T-helper 2 cell treated with Interferon-gamma antibody and Interleukin-4, amounts not matched to agents 100 ng/mL and 5 ng/mL, for 36 hours (primary cell): ENCODE results near the gene GLB1L2. TPM values are rescaled to one million over a fixed set of nuclear protein-coding genes. Genes with fewer than 3 reads are reported as not detected.

Experiments used
- intact Hi-C: fragments of 100-400 bp; cut with micrococcal nuclease; formaldehyde crosslinking; loops from one replicate; pipeline ENCODE4 v1.15.1; 2023
- total RNA-seq: library from RNA; stranded (reverse); gene quantifications from 2 replicates; pipeline ENCODE4 v1.2.3, GENCODE V29; 2022

Gene GLB1L2
- total RNA-seq, 1 donor from 2014 or later, result 2.0 TPM

- intact Hi-C loops, result loop anchor here (10.0 kb wide), 1 partner anchor 221 kb away; no protein-coding TSS in a partner anchor
Observed at GRCh38 chr11:134363592-134363991, 31.8 kb downstream of the GLB1L2 start.

- intact Hi-C loops, result loop anchor here (10.0 kb wide), 1 partner anchor 221 kb away; no protein-coding TSS in a partner anchor
Observed at GRCh38 chr11:134364261-134364660, 32.5 kb downstream of the GLB1L2 start.

- intact Hi-C loops, result loop anchor here (10.0 kb wide), 1 partner anchor 220 kb away; no protein-coding TSS in a partner anchor
Observed at GRCh38 chr11:134365011-134365925, 33.5 kb downstream of the GLB1L2 start.

DNA sequence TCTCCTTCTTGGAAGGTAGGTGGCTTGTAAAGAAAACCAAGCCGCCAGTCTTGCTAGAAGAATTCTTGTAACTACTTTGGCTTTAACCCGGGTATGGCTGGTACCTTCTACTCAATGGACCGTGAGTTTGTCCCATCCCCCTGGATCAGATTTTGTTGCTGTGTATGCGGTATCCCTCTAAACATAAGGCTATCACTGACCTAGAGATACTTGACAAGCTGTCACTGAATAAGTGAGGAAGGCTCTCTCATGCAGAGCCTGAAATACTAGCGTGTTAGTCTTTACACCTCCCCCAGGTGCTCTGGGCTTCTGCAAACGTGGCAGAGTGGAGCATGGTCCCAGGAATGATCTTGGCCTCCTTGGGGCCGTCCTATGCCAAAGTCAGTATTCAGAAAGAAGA, 34.5 kb downstream of the GLB1L2 start:
- intact Hi-C loops, result loop anchor here (10.0 kb wide), 1 partner anchor 219 kb away; no protein-coding TSS in a partner anchor

GRCh38 chr11:134367781-134368180, 36.0 kb downstream of the GLB1L2 start:
- intact Hi-C loops, result loop anchor here (10.0 kb wide), 1 partner anchor 217 kb away; no protein-coding TSS in a partner anchor

DNA sequence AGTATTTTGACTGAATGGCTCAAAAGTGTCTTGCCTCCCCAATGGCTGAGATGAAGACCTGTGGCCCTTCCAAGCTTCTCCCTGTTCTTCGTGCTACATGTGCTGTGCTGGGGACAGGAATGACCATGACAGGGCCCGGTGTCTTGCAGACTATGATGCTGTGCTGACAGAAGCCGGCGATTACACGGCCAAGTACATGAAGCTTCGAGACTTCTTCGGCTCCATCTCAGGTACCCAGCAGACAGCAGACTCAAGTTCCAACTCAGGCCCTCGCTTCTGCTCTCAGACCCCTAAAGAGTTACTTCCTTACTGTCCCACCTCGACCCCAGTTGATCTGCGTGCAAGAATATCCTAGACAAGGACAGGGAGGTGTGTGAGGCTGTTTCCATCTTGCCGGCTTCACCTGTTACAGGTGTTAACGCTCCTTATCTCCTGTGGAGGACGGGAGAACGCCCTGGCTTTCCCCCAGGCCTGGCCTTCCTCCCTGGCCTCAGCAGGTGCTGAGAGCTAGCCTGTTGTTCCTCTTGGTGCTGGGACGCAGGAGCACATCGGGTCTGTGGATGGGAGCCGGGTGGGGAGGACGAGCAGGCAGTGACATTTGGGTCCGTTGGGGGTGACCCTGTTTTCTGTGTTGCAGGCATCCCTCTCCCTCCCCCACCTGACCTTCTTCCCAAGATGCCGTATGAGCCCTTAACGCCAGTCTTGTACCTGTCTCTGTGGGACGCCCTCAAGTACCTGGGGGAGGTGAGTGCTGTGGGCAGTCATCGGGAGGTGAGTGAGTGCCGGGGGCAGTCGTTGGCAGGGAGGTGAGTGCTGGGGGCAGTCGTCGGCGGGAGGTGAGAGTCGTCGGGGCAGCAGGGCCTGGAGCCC, 38.1 kb downstream of the GLB1L2 start:
- intact Hi-C loops, result loop anchor here (10.0 kb wide), 1 partner anchor 215 kb away; no protein-coding TSS in a partner anchor

DNA sequence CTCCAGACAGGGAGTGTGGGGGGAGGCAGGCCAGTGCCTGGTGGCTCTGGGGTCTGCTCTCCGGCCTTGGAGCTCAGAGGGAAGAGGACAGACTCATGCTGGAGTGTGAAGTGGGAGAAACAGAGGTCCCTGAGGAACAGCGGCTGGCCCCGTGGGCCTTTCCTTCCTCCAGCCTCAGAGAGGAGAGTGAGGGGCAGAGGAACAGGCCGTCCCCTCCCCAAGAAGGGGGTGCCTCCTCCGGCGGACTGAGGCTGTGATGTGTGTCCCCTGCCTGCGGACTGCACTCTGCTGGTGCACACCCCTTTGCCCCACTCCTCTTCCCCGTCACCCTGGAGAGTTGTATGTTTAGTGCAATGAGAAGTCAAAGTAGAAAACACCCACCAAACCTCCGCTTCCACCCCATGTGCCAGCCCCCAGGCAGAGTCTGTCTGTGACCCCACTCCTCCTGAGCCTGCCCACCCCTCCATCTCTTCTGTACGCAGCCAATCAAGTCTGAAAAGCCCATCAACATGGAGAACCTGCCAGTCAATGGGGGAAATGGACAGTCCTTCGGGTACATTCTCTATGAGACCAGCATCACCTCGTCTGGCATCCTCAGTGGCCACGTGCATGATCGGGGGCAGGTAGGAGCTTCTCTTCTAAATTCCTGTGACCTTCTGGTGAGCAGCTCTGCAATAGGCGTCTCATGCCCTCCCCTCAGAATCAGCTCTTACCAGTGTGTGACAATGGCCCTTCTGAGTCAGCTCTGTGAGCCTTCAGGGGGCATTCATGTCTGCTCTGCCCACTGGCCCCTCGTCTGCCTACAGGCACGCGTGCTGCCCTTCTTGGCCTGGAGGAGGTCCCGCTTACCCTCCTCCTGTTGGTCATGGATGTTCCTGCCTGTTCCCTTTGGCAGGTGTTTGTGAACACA, 39.0 kb downstream of the GLB1L2 start:
- intact Hi-C loops, result no loop called here

DNA sequence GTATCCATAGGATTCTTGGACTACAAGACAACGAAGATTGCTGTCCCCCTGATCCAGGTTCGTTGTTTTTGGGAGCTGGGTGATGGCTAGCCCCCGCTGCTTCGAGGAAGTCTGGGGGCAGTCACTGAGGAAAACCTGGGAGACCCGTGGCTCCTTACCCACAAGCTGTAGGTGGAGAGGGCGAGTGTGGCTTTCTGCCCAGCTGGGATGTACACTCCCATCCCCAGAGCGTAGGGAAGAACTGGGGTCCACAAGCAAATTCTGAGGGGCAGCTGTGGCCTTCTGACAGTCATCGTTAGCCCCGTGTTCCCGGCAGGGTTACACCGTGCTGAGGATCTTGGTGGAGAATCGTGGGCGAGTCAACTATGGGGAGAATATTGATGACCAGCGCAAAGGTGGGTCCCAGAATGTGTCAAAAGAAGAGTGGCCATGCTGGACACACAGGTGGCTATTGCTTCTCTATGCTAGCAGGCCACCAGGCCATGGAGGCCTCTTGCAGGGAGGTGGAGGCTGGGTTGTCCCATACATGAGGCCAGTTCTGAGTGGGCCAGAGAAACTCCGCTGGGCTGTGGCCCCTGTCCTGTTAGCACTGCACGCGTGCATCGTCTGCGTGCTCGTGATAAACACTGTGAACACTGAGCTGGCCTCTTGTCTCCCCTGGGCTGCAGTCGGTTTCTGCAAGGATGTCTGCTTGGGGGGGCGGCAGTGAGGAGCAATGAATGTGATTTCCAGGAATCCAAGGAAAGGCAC, 39.8 kb downstream of the GLB1L2 start:
- intact Hi-C loops, result no loop called here

GRCh38 chr11:134372536-134372935, 40.7 kb downstream of the GLB1L2 start:
- intact Hi-C loops, result no loop called here

- intact Hi-C loops, result no loop called here
Observed at GRCh38 chr11:134372961-134373360, 41.2 kb downstream of the GLB1L2 start.

GRCh38 chr11:134373591-134374052, 41.8 kb downstream of the GLB1L2 start:
- intact Hi-C loops, result no loop called here

GRCh38 chr11:134374171-134374570, 42.4 kb downstream of the GLB1L2 start:
- intact Hi-C loops, result no loop called here

GRCh38 chr11:134374891-134375550, 43.2 kb downstream of the GLB1L2 start:
- intact Hi-C loops, result no loop called here

GRCh38 chr11:134376150-134376921, 44.5 kb downstream of the GLB1L2 start:
- intact Hi-C loops, result no loop called here

DNA sequence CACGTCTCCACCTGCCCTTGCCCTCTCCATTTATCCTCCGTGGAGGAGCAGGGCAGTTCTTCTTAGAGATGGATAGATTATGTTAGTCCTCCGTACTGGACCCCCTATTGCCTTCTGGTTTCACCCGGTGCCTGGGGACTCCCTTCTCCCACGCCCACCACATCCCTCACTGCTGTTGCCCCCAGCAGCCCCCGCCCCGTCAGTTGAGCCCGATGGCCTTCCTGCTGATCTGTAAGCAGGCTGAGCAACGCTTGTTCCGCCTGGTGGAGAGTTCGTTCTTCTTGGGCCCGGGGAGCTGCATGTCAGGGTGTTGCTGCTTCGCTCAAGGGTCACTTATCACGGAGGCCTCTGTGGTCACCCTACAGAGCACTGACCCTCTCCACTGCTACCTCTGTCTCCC, 46.1 kb downstream of the GLB1L2 start:
- intact Hi-C loops, result no loop called here

GRCh38 chr11:134379241-134379640, 47.5 kb downstream of the GLB1L2 start:
- intact Hi-C loops, result no loop called here

DNA sequence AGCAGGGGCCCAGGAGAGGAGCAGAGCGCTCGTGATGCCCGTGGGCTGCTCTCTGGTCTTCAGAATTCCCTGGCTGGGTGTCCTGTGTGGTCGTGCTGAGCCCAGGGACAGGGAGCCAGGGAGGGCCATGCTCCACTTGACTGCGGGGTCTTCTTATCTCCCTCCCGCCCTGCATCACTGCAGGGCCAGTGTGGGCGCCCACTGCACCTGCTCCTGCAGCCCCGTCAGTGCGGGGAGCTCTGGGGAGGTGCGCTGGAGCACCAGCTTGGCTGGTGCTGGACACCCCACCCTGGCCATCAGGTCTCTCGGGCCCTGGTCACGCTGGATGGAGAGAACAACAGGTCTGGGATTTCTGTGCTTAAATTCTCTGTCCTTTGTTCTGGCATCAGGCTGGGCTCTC, 48.4 kb downstream of the GLB1L2 start:
- intact Hi-C loops, result no loop called here

DNA sequence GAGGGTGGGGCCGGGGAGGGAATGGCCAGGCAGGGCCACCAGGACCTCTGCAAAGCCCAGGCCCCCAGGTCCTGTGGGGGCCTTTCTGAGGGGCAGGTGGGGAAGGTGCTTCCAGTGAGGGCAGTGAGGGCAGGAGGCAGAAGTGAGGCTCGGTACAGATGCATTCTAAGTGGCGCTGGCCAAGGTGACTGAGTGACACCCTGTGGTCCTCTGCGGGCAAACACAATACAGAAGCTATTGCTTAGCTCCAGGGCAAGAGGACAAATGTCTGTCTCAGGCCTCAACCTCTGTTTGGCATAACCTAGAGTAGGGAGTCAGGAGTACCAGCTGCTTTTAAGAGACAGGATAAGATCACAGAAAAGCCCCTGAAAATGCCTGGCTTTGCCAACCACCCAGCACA, 49.0 kb downstream of the GLB1L2 start:
- intact Hi-C loops, result no loop called here
